ENCODE results near the gene CDC42BPB. TPM values are rescaled to one million over a fixed set of nuclear protein-coding genes. Genes with fewer than 3 reads are reported as not detected.

Gene CDC42BPB
- polyA plus RNA-seq, 1 donor (not counting 4 experiments of a cell fraction or from before 2014, with no cell fraction given): 41.3 TPM

DNA sequence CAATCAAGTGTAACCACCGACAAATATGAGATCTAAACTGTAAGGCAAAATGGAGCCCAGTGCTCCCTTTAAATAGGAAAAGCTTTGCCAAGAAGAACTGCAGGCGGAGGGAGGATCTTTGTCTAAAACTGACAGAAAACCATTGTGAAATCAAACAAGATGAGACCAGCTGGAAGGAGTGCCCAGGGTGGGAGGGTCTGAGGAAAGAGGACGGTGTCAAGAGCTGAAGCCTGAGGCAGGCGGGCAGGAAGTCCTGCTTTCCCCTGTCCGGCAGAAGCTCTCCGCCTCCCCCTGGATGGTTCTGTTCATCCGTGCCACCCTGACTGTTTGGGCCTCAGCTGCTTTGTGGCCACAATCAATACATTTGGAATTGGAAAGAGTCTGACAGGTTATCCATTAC is 37.5 kb downstream of the CDC42BPB start:
- no peak for TF ChIP-seq EZH2 (IDR thresholded peaks at IDR 0.05; ENCODE audit: low read length)
- TF ChIP-seq, protein P1, sequence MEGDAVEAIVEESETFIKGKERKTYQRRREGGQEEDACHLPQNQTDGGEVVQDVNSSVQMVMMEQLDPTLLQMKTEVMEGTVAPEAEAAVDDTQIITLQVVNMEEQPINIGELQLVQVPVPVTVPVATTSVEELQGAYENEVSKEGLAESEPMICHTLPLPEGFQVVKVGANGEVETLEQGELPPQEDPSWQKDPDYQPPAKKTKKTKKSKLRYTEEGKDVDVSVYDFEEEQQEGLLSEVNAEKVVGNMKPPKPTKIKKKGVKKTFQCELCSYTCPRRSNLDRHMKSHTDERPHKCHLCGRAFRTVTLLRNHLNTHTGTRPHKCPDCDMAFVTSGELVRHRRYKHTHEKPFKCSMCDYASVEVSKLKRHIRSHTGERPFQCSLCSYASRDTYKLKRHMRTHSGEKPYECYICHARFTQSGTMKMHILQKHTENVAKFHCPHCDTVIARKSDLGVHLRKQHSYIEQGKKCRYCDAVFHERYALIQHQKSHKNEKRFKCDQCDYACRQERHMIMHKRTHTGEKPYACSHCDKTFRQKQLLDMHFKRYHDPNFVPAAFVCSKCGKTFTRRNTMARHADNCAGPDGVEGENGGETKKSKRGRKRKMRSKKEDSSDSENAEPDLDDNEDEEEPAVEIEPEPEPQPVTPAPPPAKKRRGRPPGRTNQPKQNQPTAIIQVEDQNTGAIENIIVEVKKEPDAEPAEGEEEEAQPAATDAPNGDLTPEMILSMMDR (optimal IDR thresholded peaks at IDR 0.05 in 1 of 3, IDR thresholded peaks at IDR 0.05 in 1 of 3, conservative IDR thresholded peaks at IDR 0.05 in 1 of 3; ENCODE audit: extremely low read depth in 1 of 3, insufficient read depth in 2 of 3, low read length in 3 of 3): no peak
- FAIRE-seq: no peak
- no peaks in the 10 kb centered on the region for H3K27me3 ChIP-seq (ENCODE audit: control insufficient read depth, extremely low read depth, insufficient read depth, low read length)
- peaks cover 0 to 7% of the 10 kb centered on the region in 2 experiments for H3K36me3 ChIP-seq (ENCODE audit: control insufficient read depth in 2 of 2, extremely low read depth in 1 of 2, insufficient read depth in 2 of 2, low read length in 2 of 2)
- H3K4me1 ChIP-seq (ENCODE audit: control insufficient read depth, extremely low read depth, insufficient read depth, low read length): peaks cover 27% of the 10 kb centered on the region
- H3K79me2 ChIP-seq (ENCODE audit: control insufficient read depth, insufficient read depth, low read length): peaks cover 85% of the 10 kb centered on the region
- no peak overlapping the region for H3K4me3 ChIP-seq (ENCODE audit: control insufficient read depth in 2 of 3, extremely low read depth in 1 of 3, insufficient read depth in 2 of 3, low read depth in 1 of 3, low read length in 3 of 3)
- H4K20me1 ChIP-seq (ENCODE audit: control insufficient read depth, extremely low read depth, insufficient read depth, low read length): peaks cover 43% of the 10 kb centered on the region
- no peak overlapping the region for H3K9ac ChIP-seq (ENCODE audit: control insufficient read depth, extremely low read depth, insufficient read depth, low read length)
- no peak for DNase-seq (ENCODE audit: low read depth, low spot score)
- H3K4me2 ChIP-seq (ENCODE audit: control insufficient read depth, extremely low read depth, insufficient read depth, low read depth, low read length): no peak overlapping the region
- dilution Hi-C loops (cut with MboI; ENCODE audit: extremely low pct_ligation_motif_present, low sequenced_read_pairs): no loop called here
- no peak overlapping the region for H3K27ac ChIP-seq (ENCODE audit: control insufficient read depth, insufficient read depth, low read length)
- H2AFZ ChIP-seq (ENCODE audit: control insufficient read depth, low read length): no peak overlapping the region
- H3K9me1 ChIP-seq (ENCODE audit: control insufficient read depth, extremely low read depth, insufficient read depth, low read length): peaks cover 11% of the 10 kb centered on the region
- no peaks in the 10 kb centered on the region for H3K9me3 ChIP-seq (ENCODE audit: control insufficient read depth, low read depth, low read length)

DNA sequence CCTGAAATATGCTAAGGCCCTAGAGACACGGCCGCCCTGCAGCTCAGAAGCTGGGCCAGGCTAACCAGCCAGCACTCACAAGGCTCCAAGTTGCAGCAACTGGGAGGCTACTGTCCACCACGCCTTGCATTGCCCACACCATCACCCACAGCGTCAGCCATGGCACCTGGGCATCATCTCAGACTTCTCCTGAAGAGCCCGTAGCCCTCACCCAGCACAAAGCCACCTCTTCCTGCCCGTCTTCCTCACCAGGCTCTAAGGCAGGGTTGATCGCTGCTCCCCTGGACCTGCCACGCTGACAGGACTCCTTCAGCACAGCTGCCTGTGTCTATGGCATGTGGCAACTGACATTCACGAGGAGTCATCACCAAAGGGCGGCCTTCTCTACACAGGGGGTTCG is 38.1 kb downstream of the CDC42BPB start:
- TF ChIP-seq EZH2 (IDR thresholded peaks at IDR 0.05; ENCODE audit: low read length): no peak
- TF ChIP-seq, protein P1 (optimal IDR thresholded peaks at IDR 0.05 in 1 of 3, IDR thresholded peaks at IDR 0.05 in 1 of 3, conservative IDR thresholded peaks at IDR 0.05 in 1 of 3; ENCODE audit: extremely low read depth in 1 of 3, insufficient read depth in 2 of 3, low read length in 3 of 3): no peak
- peaks cover 44% of the 10 kb centered on the region for H4K20me1 ChIP-seq (ENCODE audit: control insufficient read depth, extremely low read depth, insufficient read depth, low read length)
- H3K9me3 ChIP-seq (ENCODE audit: control insufficient read depth, low read depth, low read length): no peaks in the 10 kb centered on the region
- peaks cover 0 to 7% of the 10 kb centered on the region in 2 experiments for H3K36me3 ChIP-seq (ENCODE audit: control insufficient read depth in 2 of 2, extremely low read depth in 1 of 2, insufficient read depth in 2 of 2, low read length in 2 of 2)
- FAIRE-seq: no peak
- H3K9ac ChIP-seq (ENCODE audit: control insufficient read depth, extremely low read depth, insufficient read depth, low read length): no peak overlapping the region
- H3K79me2 ChIP-seq (ENCODE audit: control insufficient read depth, insufficient read depth, low read length): peaks cover 84% of the 10 kb centered on the region
- H3K4me2 ChIP-seq (ENCODE audit: control insufficient read depth, extremely low read depth, insufficient read depth, low read depth, low read length): no peak overlapping the region
- no peaks in the 10 kb centered on the region for H3K27me3 ChIP-seq (ENCODE audit: control insufficient read depth, extremely low read depth, insufficient read depth, low read length)
- dilution Hi-C loops (cut with MboI; ENCODE audit: extremely low pct_ligation_motif_present, low sequenced_read_pairs): no loop called here
- H2AFZ ChIP-seq (ENCODE audit: control insufficient read depth, low read length): no peak overlapping the region
- H3K4me1 ChIP-seq (ENCODE audit: control insufficient read depth, extremely low read depth, insufficient read depth, low read length): peaks cover 33% of the 10 kb centered on the region
- no peak for DNase-seq (ENCODE audit: low read depth, low spot score)
- H3K4me3 ChIP-seq (ENCODE audit: control insufficient read depth in 2 of 3, extremely low read depth in 1 of 3, insufficient read depth in 2 of 3, low read depth in 1 of 3, low read length in 3 of 3): no peak overlapping the region
- no peak overlapping the region for H3K27ac ChIP-seq (ENCODE audit: control insufficient read depth, insufficient read depth, low read length)
- H3K9me1 ChIP-seq (ENCODE audit: control insufficient read depth, extremely low read depth, insufficient read depth, low read length): peaks cover 12% of the 10 kb centered on the region
